GM21515 (cell line): Measurements from ENCODE around the gene MORN2.
"Not testable (repeated sequence)": the region's sequence is repeated elsewhere in the genome, so short reads cannot be mapped to it uniquely, and the experiment has no call there.

Source experiments
- ATAC-seq: cut with Tn5 transposase; IDR thresholded peaks from one replicate; pipeline ENCODE4 v1.9.1; 2021; ENCODE audit not compliant: unreplicated experiment

The MORN2 gene

DNA sequence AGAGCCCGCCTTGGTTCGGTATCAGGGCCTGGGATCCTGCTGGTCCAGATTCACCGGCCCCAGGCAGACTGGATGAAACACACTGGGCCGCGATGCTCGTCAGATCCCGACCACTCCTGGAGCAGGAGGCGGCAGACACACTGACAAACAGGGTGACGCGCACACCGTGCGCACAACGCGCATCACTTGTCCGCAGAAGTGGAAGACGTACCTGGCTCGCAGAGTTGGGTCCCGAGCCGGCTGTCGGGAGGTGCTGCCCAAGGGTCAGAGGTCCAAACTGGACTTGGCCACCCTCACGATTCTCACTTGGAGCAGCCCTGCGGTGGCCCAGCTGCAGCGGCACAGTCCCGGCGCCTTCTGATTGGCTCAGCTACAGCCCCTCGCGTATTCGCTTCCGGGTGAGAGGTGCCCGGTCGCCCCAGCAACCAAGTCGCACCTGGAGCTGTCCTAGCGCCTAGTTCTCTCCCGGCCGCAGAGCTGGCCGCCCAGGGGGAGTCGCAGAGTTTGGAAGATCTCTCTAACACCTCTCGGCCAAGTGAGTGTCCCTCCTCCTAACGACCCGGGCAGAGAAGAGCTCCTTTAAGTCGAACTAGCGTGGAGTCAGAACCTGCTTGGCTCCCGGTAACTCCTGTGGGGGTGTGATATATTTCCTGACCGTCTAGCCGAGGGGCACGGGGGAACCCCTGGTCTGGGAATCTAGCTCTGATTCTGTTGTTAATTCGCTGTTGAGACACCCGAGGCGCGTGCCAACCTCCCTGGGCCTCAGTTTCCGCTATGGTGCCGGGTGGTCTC, at the start of gene MORN2, which contains the start of gene DHX57:
TSS of gene MORN2 (plus strand) at position 401 of the 792 bp plus-strand sequence.
TSS of gene DHX57 (minus strand) at position 359 of the 792 bp plus-strand sequence. CDS start 7,529 bp downstream, outside the sequence.
- ATAC-seq, result peak; percentile 100

DNA sequence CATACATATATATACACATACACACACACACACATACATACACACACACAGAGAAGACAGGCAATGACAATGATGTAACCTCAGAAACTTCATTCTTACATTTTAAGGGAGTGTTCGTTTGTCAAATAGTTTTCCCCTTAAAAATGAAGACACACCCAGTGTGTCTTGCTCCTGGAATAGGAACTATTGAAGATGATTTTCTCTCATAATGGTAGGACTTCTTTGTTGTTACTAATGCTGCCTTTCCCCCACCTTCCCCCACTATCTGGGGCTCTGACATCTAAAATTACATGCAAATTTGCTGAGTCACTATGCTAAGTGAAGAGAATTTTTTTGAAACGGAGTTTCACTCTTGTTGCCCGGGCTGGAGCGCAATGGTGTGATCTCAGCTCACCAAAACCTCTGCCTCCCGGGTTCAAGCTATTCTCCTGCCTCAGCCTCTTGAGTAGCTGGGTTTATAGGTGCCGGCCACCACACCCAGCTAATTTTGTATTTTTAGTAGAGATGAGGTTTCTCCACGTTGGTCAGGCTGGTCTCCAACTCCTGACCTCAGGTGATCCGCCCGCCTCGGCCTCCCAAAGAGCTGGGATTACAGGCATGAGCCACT, 48.1 kb upstream of the MORN2 start:
- ATAC-seq, result not testable (repeated sequence)

DNA sequence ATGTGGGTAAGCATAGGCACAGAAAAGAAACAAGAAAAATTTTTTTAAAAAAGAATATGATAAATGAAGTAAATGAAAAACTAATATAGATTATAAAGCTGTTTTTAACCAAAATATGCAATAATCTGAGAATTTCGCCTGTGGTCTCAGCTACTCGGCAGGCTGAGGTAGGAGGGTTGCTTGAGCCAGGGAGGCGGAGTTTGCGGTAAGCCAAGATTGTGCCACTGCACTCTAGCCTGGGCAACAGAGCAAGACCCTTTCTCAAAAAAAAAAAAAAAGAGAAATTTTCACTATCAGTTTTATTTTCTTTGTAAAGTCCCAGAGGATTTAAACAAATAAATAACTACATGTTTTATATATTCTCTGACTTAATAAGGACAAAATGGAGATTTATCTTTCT, 47.3 kb upstream of the MORN2 start:
- ATAC-seq, result no peak

- no peak for ATAC-seq
Observed at GRCh38 chr2:38829971-38830370, 45.8 kb upstream of the MORN2 start.

- ATAC-seq, result no peak
Observed at GRCh38 chr2:38830526-38831159, 45.1 kb upstream of the MORN2 start.

DNA sequence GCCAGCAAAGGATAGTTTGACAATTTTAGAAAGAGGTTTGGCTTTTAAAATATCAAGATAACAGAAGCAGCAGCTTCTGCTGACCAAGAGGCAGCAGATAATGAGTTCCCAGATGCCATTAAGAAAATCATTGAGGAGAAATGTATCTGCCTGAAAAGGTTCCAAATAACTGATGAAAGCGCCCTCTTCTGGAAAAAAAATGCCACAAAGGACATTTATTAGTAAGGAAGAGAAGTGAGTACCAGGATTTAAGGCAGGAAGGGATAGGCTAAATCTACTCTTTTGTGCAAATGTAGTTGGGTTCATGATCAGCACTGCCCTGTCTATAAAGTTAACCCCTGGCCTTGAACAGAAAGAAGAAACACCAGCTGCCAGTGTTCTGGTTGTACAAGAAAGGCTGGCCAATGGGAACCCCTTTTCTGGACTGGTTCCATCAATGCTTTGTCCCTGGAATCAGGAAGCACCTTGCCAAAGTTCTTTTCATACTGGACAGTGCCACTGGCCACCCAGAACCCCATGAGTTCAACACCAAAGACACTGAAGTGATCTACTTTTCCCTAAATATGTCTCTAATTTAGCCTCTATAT, 40.7 kb upstream of the MORN2 start:
- no peak for ATAC-seq

DNA sequence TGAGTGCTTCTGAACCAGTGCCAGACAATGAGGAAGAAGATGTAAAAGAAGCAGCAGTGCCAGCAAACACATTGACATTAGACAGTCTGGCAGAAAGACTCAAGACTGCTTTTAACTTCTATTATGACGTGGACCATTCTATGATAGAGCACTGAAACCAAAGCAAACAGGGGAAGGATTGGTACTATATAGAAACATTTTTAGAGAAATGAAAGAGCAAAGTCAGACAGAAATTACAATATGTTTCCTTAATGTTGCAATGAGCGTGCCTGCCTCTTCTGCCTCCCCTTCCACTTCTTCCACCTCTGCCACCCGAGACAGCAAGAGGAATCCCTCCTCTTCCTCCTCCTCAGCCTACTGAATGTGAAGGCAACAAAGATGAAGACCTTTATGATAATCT, 39.8 kb upstream of the MORN2 start:
- peak; percentile 90 for ATAC-seq

- ATAC-seq, result peak; percentile 18
Observed at GRCh38 chr2:38836791-38837190, 39.0 kb upstream of the MORN2 start.

- ATAC-seq, result peak; percentile 88
Observed at GRCh38 chr2:38850045-38850444, 25.7 kb upstream of the MORN2 start.

DNA sequence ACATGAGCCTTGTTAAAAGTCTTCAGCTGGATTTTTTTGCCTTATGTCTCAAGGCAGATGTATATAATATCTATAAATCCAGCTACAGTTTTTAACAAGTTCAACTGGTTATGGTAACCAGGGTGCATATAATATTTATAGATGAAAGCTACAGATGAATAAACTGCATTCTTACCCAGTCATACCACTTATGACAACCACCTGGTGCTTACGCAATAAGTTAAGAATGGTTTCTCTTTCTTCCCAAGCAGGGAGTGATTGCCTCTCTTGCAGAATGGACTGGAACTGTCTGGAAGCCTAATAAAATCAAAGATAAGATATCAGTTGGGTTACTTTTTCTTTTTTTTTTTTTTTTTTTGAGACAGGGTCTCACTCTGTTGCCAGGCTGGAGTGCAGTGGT, 19.6 kb upstream of the MORN2 start:
- no peak for ATAC-seq

GRCh38 chr2:38862476-38862875, 13.3 kb upstream of the MORN2 start:
- no peak for ATAC-seq

- ATAC-seq, result no peak
Observed at GRCh38 chr2:38863061-38863695, 12.6 kb upstream of the MORN2 start.

DNA sequence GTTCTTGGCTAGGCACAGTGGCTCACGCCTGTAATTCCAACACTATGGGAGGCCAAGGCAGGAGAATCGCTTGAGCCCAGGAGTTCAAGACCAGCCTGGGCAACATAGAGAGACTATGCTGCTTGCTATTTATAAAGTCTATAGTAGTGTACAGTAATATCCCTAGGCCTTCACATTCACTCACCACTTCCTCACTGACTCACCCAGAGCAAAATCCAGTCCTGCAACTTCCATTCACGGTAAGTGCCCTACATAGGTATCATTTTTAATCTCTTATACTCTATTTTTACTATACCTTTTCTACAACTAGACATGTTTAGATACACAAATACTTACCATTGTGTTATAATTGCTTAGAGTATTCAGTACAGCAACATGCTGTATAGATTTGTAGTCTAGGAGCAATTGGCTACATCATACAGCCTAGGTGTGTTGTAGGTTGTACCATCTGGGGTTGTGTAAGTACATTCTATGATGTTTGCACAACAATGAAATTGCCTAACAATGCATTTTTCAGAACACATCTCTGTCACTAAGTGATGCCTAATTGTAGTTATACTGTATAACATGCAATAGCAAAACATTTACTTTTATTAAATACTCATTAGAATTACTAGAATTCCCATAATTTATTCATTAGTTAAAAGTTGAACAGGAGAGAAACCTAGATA, 8.9 kb upstream of the MORN2 start:
- ATAC-seq, result no peak

DNA sequence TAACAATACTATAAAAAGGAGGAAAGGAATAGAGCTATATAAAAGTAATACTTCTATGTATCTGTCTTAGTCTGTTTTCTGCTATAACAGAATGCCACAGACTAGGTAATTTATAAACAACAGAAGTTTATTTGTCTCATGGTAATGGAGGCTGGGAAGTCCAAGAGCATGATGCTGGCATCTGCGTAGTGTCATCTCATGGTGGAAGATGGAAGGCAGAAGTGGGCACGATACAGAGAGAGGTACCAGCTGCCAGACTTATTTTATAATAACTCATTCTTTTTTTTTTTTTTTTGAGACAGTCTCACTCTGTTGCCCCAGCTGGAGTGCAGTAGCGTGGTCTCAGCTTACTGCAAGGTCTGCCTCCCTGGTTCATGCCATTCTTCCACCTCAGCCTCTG, 4.3 kb upstream of the MORN2 start:
- ATAC-seq, result no peak

GRCh38 chr2:38873763-38874162, 2.0 kb upstream of the MORN2 start:
- ATAC-seq, result no peak

GRCh38 chr2:38875227-38875575, 575 bp upstream of the MORN2 start:
- no peak for ATAC-seq

DNA sequence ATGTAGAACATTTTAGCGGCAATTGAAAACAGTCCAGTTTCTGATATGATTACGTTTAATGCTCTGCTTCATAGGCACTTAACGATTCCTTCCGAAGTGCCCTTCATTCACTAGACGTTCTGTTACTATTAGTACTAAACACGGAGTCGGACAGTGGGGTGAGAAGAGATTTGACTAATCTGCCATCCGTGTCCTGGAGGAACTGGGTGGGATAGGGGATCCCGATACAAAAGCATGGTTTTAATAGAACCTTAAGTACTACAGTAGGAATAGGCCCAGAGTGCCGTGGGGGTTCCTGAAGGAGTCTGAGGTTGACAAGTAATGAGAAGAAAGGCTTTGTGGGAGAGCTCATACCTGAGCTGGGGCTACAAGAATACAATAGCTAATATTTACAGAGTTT, 631 bp downstream of the MORN2 start:
- no peak for ATAC-seq

DNA sequence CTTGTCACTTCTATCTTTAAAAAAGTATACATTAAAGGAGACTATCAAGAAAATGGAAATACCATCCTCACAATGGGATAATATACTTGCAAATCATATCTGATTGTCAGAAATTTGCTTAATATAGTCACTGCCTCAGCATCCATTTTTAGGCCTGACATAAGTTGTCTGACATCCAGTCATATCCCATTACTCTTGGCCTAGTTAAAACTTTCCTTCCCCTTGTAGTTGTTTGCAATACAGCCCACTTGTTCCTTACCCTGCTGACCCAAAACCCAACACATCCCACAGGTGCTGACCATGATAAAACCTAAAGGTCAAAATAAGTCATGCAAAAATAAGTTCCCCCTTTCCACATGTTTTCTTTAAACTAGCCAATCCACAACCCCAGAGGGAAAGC, 10.3 kb downstream of the MORN2 start:
- no peak for ATAC-seq

DNA sequence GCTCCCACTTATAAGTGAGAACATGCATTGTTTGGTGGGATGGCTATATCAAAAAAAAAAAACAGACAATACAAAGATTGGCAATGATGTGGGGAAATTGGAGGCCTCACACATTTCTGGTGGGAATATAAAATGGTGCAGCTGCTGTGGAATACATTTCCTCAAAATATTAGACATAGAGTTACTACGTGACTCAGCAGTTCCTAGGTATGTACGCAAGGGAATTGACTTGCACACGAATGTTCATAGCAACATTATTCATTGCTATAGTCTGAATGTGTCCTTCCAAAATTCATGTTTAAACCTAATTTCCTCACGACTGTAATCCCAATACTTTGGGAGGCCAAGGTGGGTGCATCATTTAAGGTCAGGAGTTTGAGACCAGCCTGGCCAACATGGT, 11.6 kb downstream of the MORN2 start:
- no peak for ATAC-seq

DNA sequence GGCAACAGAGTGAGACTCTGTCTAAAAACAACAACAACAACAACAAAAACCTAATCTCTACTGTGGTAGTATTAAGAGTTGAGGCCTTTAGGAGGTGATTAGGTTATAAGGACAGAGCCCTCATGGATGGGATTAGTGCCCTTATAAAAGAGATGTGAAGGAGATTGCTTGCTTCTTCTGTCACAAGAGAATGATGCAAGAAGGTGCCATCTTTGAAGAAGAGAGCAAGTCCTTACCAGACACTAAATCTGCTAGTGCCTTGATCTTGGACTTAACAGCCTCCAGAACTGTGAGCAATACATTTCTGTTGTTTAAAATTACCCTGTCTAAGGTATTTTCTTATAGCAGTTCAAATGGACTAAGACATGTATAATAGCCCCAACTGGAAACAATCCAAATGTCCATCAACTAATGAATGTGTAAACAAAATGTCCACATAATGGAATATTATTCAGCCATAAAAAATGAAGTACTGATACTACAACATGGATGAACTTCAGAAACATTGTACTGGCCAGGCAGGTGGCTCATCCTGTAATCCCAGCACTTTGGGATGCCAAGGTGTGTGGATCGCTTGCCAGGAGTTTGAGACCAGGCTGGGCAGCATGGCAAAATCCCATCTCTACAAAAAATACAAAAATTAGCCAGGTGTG, 12.3 kb downstream of the MORN2 start:
- no peak for ATAC-seq
